ENCODE data around the gene C16orf96.

DNA sequence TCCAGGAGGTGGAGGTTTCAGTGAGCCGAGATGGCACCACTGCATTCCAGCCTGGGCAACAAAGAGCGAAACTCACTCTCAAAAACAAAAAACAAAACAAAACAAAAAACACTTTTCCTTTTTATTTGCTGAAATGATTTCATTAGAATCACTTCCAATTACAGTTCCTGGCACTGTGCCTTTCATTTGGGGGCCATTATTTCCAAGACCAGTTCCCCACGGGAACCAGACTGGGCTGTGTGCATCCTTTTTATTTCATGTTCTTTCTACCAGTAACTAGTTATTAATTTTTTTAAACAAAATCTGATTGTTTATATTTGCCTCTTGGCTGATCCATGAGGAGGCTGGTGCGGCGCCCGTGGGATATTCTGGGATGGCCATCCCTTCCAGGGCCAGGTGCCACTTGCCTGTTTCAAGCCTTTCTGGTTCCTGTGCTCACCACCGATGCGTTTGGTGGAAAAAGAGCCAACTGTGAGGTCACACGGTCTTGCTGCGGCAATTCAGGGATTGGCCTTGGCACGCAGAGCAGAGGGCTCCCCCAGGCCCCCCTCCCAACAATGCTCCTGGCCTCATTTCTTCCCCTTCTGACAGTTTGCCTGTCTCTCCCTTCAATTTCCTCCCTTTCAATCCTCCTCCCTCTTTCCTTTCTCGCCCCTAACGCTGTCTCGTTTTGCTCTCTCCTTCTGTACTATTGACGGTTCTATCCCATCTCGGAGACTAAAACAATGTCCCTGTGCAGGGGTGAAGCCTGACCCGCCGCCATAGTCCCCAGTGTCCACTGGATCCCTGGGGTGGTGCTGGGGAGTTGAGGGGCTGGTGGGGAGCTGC is 45.1 kb downstream of the C16orf96 start:
- TF ChIP-seq EZH2 (IDR thresholded peaks at IDR 0.05) (no peak), POLR2A (IDR thresholded peaks at IDR 0.05; ENCODE audit: borderline replicate concordance, extremely low read depth, insufficient read depth, insufficient read length) (no peak)
- TF ChIP-seq, protein P1, sequence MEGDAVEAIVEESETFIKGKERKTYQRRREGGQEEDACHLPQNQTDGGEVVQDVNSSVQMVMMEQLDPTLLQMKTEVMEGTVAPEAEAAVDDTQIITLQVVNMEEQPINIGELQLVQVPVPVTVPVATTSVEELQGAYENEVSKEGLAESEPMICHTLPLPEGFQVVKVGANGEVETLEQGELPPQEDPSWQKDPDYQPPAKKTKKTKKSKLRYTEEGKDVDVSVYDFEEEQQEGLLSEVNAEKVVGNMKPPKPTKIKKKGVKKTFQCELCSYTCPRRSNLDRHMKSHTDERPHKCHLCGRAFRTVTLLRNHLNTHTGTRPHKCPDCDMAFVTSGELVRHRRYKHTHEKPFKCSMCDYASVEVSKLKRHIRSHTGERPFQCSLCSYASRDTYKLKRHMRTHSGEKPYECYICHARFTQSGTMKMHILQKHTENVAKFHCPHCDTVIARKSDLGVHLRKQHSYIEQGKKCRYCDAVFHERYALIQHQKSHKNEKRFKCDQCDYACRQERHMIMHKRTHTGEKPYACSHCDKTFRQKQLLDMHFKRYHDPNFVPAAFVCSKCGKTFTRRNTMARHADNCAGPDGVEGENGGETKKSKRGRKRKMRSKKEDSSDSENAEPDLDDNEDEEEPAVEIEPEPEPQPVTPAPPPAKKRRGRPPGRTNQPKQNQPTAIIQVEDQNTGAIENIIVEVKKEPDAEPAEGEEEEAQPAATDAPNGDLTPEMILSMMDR (IDR thresholded peaks at IDR 0.05 in 2 of 3, conservative IDR thresholded peaks at IDR 0.05 in 1 of 3; ENCODE audit: borderline replicate concordance in 1 of 3, insufficient read depth in 1 of 3, low read depth in 2 of 3, low read length in 2 of 3): no peak
